ENCODE data around the gene ANKMY2. TPM values are rescaled to one million over a fixed set of nuclear protein-coding genes. Genes with fewer than 3 reads are reported as not detected.

Gene ANKMY2
- total RNA-seq, 1 donor from 2014 or later = 26.4 TPM

GRCh38 chr7:16585540-16585939 lies 60.0 kb downstream of the ANKMY2 start:
- H3K4me1 Mint-ChIP-seq (ENCODE audit: low read depth) = no peaks in the 10 kb centered on the region
- TF ChIP-seq CTCF (IDR thresholded peaks at IDR 0.05; ENCODE audit: unreplicated experiment) = no peak
- H3K27me3 Mint-ChIP-seq = no peaks in the 10 kb centered on the region
- H3K36me3 Mint-ChIP-seq (ENCODE audit: insufficient read depth) = no peaks in the 10 kb centered on the region
- no peak overlapping the region for H3K4me3 Mint-ChIP-seq (ENCODE audit: low read depth)
- no peak for DNase-seq (ENCODE audit: low spot score, unreplicated experiment)
- no peak overlapping the region for H3K27ac Mint-ChIP-seq
- peaks cover 5% of the 10 kb centered on the region for H3K9me3 Mint-ChIP-seq (ENCODE audit: low read depth)

- no peak for DNase-seq (ENCODE audit: low spot score, unreplicated experiment)
- TF ChIP-seq CTCF (IDR thresholded peaks at IDR 0.05; ENCODE audit: unreplicated experiment) = no peak
- Mint-ChIP-seq H3K4me1 (ENCODE audit: low read depth) (no peaks in the 10 kb centered on the region), H3K36me3 (ENCODE audit: insufficient read depth) (no peaks in the 10 kb centered on the region), H3K9me3 (ENCODE audit: low read depth) (peaks cover 5% of the 10 kb centered on the region), H3K27ac (no peak overlapping the region), H3K4me3 (ENCODE audit: low read depth) (no peak overlapping the region), H3K27me3 (no peaks in the 10 kb centered on the region)
Observed at GRCh38 chr7:16583834-16584233, 61.7 kb downstream of the ANKMY2 start.

- no peak overlapping the region for H3K4me3 Mint-ChIP-seq (ENCODE audit: low read depth)
- DNase-seq (ENCODE audit: low spot score, unreplicated experiment) = no peak
- no peak for TF ChIP-seq CTCF (IDR thresholded peaks at IDR 0.05; ENCODE audit: unreplicated experiment)
- peaks cover 5% of the 10 kb centered on the region for H3K9me3 Mint-ChIP-seq (ENCODE audit: low read depth)
- no peaks in the 10 kb centered on the region for H3K36me3 Mint-ChIP-seq (ENCODE audit: insufficient read depth)
- no peaks in the 10 kb centered on the region for H3K27me3 Mint-ChIP-seq
- no peaks in the 10 kb centered on the region for H3K4me1 Mint-ChIP-seq (ENCODE audit: low read depth)
- no peak overlapping the region for H3K27ac Mint-ChIP-seq
Observed at GRCh38 chr7:16581286-16581685, 64.3 kb downstream of the ANKMY2 start.

- H3K27ac Mint-ChIP-seq = no peak overlapping the region
- H3K4me1 Mint-ChIP-seq (ENCODE audit: low read depth) = no peaks in the 10 kb centered on the region
- no peak for TF ChIP-seq CTCF (IDR thresholded peaks at IDR 0.05; ENCODE audit: unreplicated experiment)
- H3K9me3 Mint-ChIP-seq (ENCODE audit: low read depth) = no peaks in the 10 kb centered on the region
- H3K36me3 Mint-ChIP-seq (ENCODE audit: insufficient read depth) = no peaks in the 10 kb centered on the region
- H3K27me3 Mint-ChIP-seq = no peaks in the 10 kb centered on the region
- H3K4me3 Mint-ChIP-seq (ENCODE audit: low read depth) = no peak overlapping the region
- DNase-seq (ENCODE audit: low spot score, unreplicated experiment) = no peak
Observed at GRCh38 chr7:16579216-16579615, 66.3 kb downstream of the ANKMY2 start.

- TF ChIP-seq CTCF (IDR thresholded peaks at IDR 0.05; ENCODE audit: unreplicated experiment) = no peak
- Mint-ChIP-seq H3K4me1 (ENCODE audit: low read depth) (peaks cover 2% of the 10 kb centered on the region), H3K9me3 (ENCODE audit: low read depth) (peaks cover 13% of the 10 kb centered on the region), H3K27me3 (no peaks in the 10 kb centered on the region), H3K36me3 (ENCODE audit: insufficient read depth) (no peaks in the 10 kb centered on the region), H3K4me3 (ENCODE audit: low read depth) (no peak overlapping the region), H3K27ac (no peak overlapping the region)
- no peak for DNase-seq (ENCODE audit: low spot score, unreplicated experiment)
Observed at GRCh38 chr7:16571941-16572340, 73.6 kb downstream of the ANKMY2 start.
